WTC11 (cell line): ENCODE data around the gene COL19A1. TPM values are rescaled to one million over a fixed set of nuclear protein-coding genes. Genes with fewer than 3 reads are reported as not detected.

Source experiments
- ATAC-seq: fragments of 200-7000 bp; cut with Tn5 transposase; 2 replicates; pipeline ENCODE4 v1.10.0; 2021; ENCODE audit warnings: mild to moderate bottlenecking, moderate library complexity
- CTCF ChIA-PET: fragments of 300-600 bp; sonication (Branson Sonifier 250); formaldehyde crosslinking; loops from one replicate; lab custom pipeline; 2021; ENCODE audit warnings: antibody characterized with exemption; lab: Charles Lee
- POLR2A ChIA-PET: fragments of 350-600 bp; sonication (Branson Sonifier 250); formaldehyde crosslinking; loops from one replicate; lab custom pipeline; 2021; ENCODE audit warnings: antibody characterized with exemption; lab: Charles Lee
- DNase-seq: peaks from one replicate; pipeline ENCODE4 v3.0.0; 2021; ENCODE audit warnings: low spot score
- H3K27ac Mint-ChIP-seq: 2 replicates; pipeline ENCODE4 v1.8.0; 2021; ENCODE audit warnings: mixed read lengths
- H3K27me3 Mint-ChIP-seq: 2 replicates; pipeline ENCODE4 v1.8.0; 2021; ENCODE audit warnings: low read depth, mild to moderate bottlenecking, moderate library complexity, mixed read lengths
- H3K36me3 Mint-ChIP-seq: 2 replicates; pipeline ENCODE4 v1.8.0; 2021; ENCODE audit warnings: mixed read lengths
- H3K4me1 Mint-ChIP-seq: 2 replicates; pipeline ENCODE4 v1.8.0; 2022; ENCODE audit warnings: mixed read lengths
- H3K4me3 Mint-ChIP-seq: 2 replicates; pipeline ENCODE4 v1.8.0; 2021; ENCODE audit warnings: mild to moderate bottlenecking, moderate library complexity, mixed read lengths
- H3K9me3 Mint-ChIP-seq: 2 replicates; pipeline ENCODE4 v1.8.0; 2021; ENCODE audit warnings: mixed read lengths
- ELF4 ChIP-seq: sonication (generic); formaldehyde crosslinking; IDR thresholded peaks from 2 replicates; pipeline ENCODE4 v1.8.1; 2022; ENCODE audit warnings: low read depth, mild to moderate bottlenecking, moderate library complexity, missing genetic modification reagents
- FOXK1 ChIP-seq: sonication (generic); formaldehyde crosslinking; IDR thresholded peaks from 2 replicates; pipeline ENCODE4 v1.8.0; 2022; ENCODE audit warnings: mild to moderate bottlenecking, moderate library complexity, missing genetic modification reagents
- FOXP1 ChIP-seq: sonication (generic); formaldehyde crosslinking; IDR thresholded peaks from 2 replicates; pipeline ENCODE4 v1.8.0; 2022; ENCODE audit warnings: missing genetic modification reagents, mild to moderate bottlenecking, moderate library complexity, borderline replicate concordance
- HMGA2 ChIP-seq: fragments of 250-450 bp; sonication (Bioruptor Pico); IDR thresholded peaks from 2 replicates; pipeline ENCODE4 v1.4.0; 2021; ENCODE audit warnings: mild to moderate bottlenecking, moderate library complexity
- KAT7 ChIP-seq: sonication (generic); formaldehyde crosslinking; IDR thresholded peaks from 2 replicates; pipeline ENCODE4 v1.8.1; 2023; ENCODE audit warnings: missing genetic modification reagents, mild to moderate bottlenecking, borderline replicate concordance
- MAX ChIP-seq: sonication (generic); formaldehyde crosslinking; IDR thresholded peaks from 2 replicates; pipeline ENCODE4 v1.8.0; 2022; ENCODE audit warnings: mild to moderate bottlenecking, missing genetic modification reagents
- MLX ChIP-seq: sonication (generic); formaldehyde crosslinking; IDR thresholded peaks from 2 replicates; pipeline ENCODE4 v1.8.1; 2023; ENCODE audit warnings: mild to moderate bottlenecking, missing genetic modification reagents, moderate library complexity
- SMAD4 ChIP-seq: sonication (generic); formaldehyde crosslinking; IDR thresholded peaks from 2 replicates; pipeline ENCODE4 v1.8.0; 2022; ENCODE audit warnings: mild to moderate bottlenecking, missing genetic modification reagents
- TEAD1 ChIP-seq: sonication (generic); formaldehyde crosslinking; IDR thresholded peaks from 2 replicates; pipeline ENCODE4 v1.8.0; 2022; ENCODE audit warnings: mild to moderate bottlenecking, missing genetic modification reagents
- ZNF121 ChIP-seq: sonication (generic); formaldehyde crosslinking; IDR thresholded peaks from 2 replicates; pipeline ENCODE4 v1.8.0; 2023; ENCODE audit warnings: missing genetic modification reagents
- ZNF219 ChIP-seq: sonication (generic); formaldehyde crosslinking; IDR thresholded peaks from 2 replicates; pipeline ENCODE4 v1.8.0; 2023; ENCODE audit warnings: missing genetic modification reagents, mild to moderate bottlenecking, borderline replicate concordance
- ZNF232 ChIP-seq: sonication (generic); formaldehyde crosslinking; IDR thresholded peaks from 2 replicates; pipeline ENCODE4 v1.8.0; 2022; ENCODE audit warnings: mild to moderate bottlenecking, missing genetic modification reagents
- ZNF396 ChIP-seq: fragments of 250-450 bp; sonication (Bioruptor Pico); IDR thresholded peaks from 2 replicates; pipeline ENCODE4 v1.8.0; 2021; ENCODE audit warnings: mild to moderate bottlenecking, moderate library complexity, borderline replicate concordance
- ZNF532 ChIP-seq: fragments of 250-450 bp; sonication (Bioruptor Pico); IDR thresholded peaks from 2 replicates; pipeline ENCODE4 v1.9.0; 2021; ENCODE audit warnings: mild to moderate bottlenecking, borderline replicate concordance
- total RNA-seq: library from RNA; stranded (reverse); gene quantifications from 3 replicates; pipeline ENCODE4 v1.2.3, GENCODE V29; 2021
- TF ChIP-seq, protein P1 (sequence below): sonication (generic); formaldehyde crosslinking; IDR thresholded peaks from 2 replicates; pipeline ENCODE4 v1.8.0; 2022; ENCODE audit warnings: mild to moderate bottlenecking, missing genetic modification reagents
- TF ChIP-seq, protein P2 (sequence below): fragments of 250-450 bp; sonication (Bioruptor Pico); conservative IDR thresholded peaks from 2 replicates; pipeline ENCODE4 v1.9.0; 2021; ENCODE audit warnings: mild to moderate bottlenecking
- TF ChIP-seq, protein P3 (sequence below): sonication (generic); formaldehyde crosslinking; IDR thresholded peaks from 2 replicates; pipeline ENCODE4 v1.8.0; 2023; ENCODE audit warnings: missing genetic modification reagents, mild to moderate bottlenecking, borderline replicate concordance
- TF ChIP-seq, protein P4 (sequence below): sonication (generic); formaldehyde crosslinking; IDR thresholded peaks from 2 replicates; pipeline ENCODE4 v1.8.1; 2023; ENCODE audit warnings: mild to moderate bottlenecking, moderate library complexity, missing genetic modification reagents

COL19A1 gene
- total RNA-seq, 1 experiment from 2014 or later, result not detected

DNA sequence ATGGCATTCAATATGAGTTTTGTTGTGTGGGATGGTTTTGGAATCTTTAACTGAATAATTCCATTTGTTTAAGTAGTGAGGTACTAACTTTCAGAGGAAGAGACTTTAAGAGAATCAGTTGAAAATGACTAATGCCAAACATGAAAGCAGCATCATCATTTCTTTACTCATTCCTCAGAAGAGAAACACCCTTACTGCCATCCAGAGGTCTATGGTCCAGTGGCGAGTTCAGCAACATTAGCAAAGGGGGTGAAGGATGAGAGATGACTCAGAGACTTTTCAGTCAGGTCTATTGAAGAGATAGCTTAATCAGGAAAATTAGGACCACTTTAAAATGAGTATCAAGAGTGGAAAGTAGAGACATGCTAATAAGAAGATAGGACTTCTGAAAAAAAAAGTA is 118.8 kb downstream of the COL19A1 start:
- no peak for ATAC-seq
- ChIA-PET CTCF (interaction anchor here (0.9 to 1.2 kb wide), 2 partner anchors 10 to 123 kb away, joined by 3 read pairs; no protein-coding TSS in a partner anchor), POLR2A (no interaction called here)
- Mint-ChIP-seq H3K9me3 (no peaks in the 10 kb centered on the region), H3K36me3 (no peaks in the 10 kb centered on the region), H3K4me3 (no peak overlapping the region), H3K27ac (no peak overlapping the region), H3K27me3 (no peaks in the 10 kb centered on the region), H3K4me1 (no peaks in the 10 kb centered on the region)
- DNase-seq, result no peak
- TF ChIP-seq, protein P1, sequence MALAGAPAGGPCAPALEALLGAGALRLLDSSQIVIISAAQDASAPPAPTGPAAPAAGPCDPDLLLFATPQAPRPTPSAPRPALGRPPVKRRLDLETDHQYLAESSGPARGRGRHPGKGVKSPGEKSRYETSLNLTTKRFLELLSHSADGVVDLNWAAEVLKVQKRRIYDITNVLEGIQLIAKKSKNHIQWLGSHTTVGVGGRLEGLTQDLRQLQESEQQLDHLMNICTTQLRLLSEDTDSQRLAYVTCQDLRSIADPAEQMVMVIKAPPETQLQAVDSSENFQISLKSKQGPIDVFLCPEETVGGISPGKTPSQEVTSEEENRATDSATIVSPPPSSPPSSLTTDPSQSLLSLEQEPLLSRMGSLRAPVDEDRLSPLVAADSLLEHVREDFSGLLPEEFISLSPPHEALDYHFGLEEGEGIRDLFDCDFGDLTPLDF (CRISPR knock-in tag), result no peak
- no peak for TF ChIP-seq MAX (CRISPR knock-in tag)
- no peak for TF ChIP-seq ZNF121 (CRISPR knock-in tag)
- TF ChIP-seq MLX, result no peak
- no peak for TF ChIP-seq SMAD4
- no peak for TF ChIP-seq ZNF532 (CRISPR knock-in tag)
- TF ChIP-seq HMGA2, result no peak
- TF ChIP-seq FOXK1 (CRISPR knock-in tag), result no peak
- TF ChIP-seq ZNF232 (CRISPR knock-in tag), result no peak
- no peak for TF ChIP-seq ZNF396 (CRISPR knock-in tag)
- TF ChIP-seq, protein P2, sequence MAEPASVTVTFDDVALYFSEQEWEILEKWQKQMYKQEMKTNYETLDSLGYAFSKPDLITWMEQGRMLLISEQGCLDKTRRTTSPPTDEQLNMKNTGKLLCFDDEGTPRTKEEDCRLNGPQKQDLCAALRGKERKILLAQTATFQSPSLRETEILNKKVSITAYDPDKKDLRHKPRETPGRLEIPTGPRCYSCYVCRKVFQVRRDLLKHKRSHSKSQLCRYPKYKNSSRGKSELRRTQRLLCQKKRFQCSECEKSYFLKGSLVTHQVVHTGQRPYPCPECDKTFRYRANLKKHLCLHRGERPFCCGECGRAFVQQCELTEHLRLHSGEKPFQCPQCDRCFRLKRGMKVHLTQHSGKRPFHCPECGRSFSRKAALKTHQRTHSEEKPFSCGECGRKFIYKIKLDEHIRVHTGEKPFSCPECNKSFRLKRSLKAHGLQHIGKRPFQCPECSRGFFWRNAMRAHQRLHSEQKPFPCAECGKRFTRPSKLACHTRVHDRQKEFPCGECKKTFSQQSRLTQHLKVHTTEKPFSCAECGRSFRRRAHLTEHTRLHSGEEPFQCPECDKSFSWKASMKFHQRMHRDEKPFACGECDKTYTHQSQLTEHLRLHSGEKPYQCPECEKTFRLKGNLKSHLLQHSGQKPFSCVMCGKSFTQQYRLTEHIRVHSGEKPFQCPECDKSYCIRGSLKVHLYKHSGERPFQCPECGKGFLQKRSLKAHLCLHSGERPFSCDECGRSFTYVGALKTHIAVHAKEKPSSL, result no peak
- TF ChIP-seq, protein P3, sequence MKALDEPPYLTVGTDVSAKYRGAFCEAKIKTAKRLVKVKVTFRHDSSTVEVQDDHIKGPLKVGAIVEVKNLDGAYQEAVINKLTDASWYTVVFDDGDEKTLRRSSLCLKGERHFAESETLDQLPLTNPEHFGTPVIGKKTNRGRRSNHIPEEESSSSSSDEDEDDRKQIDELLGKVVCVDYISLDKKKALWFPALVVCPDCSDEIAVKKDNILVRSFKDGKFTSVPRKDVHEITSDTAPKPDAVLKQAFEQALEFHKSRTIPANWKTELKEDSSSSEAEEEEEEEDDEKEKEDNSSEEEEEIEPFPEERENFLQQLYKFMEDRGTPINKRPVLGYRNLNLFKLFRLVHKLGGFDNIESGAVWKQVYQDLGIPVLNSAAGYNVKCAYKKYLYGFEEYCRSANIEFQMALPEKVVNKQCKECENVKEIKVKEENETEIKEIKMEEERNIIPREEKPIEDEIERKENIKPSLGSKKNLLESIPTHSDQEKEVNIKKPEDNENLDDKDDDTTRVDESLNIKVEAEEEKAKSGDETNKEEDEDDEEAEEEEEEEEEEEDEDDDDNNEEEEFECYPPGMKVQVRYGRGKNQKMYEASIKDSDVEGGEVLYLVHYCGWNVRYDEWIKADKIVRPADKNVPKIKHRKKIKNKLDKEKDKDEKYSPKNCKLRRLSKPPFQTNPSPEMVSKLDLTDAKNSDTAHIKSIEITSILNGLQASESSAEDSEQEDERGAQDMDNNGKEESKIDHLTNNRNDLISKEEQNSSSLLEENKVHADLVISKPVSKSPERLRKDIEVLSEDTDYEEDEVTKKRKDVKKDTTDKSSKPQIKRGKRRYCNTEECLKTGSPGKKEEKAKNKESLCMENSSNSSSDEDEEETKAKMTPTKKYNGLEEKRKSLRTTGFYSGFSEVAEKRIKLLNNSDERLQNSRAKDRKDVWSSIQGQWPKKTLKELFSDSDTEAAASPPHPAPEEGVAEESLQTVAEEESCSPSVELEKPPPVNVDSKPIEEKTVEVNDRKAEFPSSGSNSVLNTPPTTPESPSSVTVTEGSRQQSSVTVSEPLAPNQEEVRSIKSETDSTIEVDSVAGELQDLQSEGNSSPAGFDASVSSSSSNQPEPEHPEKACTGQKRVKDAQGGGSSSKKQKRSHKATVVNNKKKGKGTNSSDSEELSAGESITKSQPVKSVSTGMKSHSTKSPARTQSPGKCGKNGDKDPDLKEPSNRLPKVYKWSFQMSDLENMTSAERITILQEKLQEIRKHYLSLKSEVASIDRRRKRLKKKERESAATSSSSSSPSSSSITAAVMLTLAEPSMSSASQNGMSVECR (CRISPR knock-in tag), result no peak
- TF ChIP-seq FOXP1 (CRISPR knock-in tag), result no peak
- TF ChIP-seq KAT7 (CRISPR knock-in tag), result no peak
- TF ChIP-seq, protein P4, sequence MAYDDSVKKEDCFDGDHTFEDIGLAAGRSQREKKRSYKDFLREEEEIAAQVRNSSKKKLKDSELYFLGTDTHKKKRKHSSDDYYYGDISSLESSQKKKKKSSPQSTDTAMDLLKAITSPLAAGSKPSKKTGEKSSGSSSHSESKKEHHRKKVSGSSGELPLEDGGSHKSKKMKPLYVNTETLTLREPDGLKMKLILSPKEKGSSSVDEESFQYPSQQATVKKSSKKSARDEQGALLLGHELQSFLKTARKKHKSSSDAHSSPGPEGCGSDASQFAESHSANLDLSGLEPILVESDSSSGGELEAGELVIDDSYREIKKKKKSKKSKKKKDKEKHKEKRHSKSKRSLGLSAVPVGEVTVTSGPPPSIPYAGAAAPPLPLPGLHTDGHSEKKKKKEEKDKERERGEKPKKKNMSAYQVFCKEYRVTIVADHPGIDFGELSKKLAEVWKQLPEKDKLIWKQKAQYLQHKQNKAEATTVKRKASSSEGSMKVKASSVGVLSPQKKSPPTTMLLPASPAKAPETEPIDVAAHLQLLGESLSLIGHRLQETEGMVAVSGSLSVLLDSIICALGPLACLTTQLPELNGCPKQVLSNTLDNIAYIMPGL (CRISPR knock-in tag), result no peak
- no peak for TF ChIP-seq ELF4 (CRISPR knock-in tag)
- no peak for TF ChIP-seq TEAD1
- TF ChIP-seq ZNF219, result no peak
